ENCODE results near the gene LEP. TPM values are rescaled to one million over a fixed set of nuclear protein-coding genes. Genes with fewer than 3 reads are reported as not detected.
"Not testable (repeated sequence)": the region's sequence is repeated elsewhere in the genome, so short reads cannot be mapped to it uniquely, and the experiment has no call there.

Gene LEP
- total and polyA plus RNA-seq, 4 donors = 0.05 to 0.97 (median 0.45) TPM; not detected in 1

DNA sequence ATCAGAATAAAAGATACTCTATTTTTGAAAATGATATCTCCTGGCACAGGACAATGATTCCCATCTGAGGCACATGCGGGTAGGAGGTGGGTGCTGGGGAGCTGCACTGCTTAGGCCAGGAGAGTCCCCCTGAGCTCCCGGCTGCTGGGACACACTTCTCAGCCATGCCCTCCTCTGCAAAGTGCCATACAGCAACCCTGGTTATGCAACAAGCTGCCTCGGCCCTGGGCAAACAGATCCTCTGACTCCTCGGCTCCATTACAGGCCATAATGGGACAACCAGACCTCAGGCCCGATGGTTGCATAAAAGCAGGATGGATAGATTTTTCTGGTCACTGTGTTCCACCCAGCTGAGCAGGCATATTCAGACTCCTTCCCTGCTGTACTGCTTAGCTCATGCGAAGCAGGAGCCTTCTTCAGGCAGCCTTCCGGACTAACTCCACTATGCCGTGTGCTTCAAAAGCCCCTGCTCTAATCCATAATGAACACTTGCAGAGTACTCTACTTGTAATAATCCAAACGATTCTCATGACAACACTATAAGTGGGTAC lies 6.5 kb upstream of the LEP start:
- Histone ChIP-seq H3K4me1 (ENCODE audit: control insufficient read depth in 1 of 2, insufficient read depth in 2 of 2, low read length in 2 of 2) (no peaks in the 10 kb centered on the region), H3K27ac (ENCODE audit: low read depth in 1 of 2, low read length in 2 of 2) (no peak overlapping the region), H3K9me3 (ENCODE audit: control insufficient read depth, low read length) (peaks cover 3% of the 10 kb centered on the region), H3K4me3 (ENCODE audit: low read length in 2 of 2) (no peak overlapping the region), H3K27me3 (ENCODE audit: control insufficient read depth in 1 of 2, insufficient read depth in 2 of 2, low read length in 1 of 2) (no peaks in the 10 kb centered on the region), H3K36me3 (ENCODE audit: control insufficient read depth in 1 of 2, insufficient read depth in 2 of 2, low read length in 1 of 2) (no peaks in the 10 kb centered on the region)
- no peak for ATAC-seq (ENCODE audit: low FRiP score)
- intact Hi-C loops (cut with DNase I) = no loop called here
- DNase-seq = no peak
- 82 to 83% methylated on average over 9 of the region's 9 CpGs for WGBS, 2 donors

GRCh38 chr7:128235471-128235870 lies 5.6 kb upstream of the LEP start:
- H3K9me3 ChIP-seq (ENCODE audit: control insufficient read depth, low read length) = peaks cover 7% of the 10 kb centered on the region
- H3K27ac ChIP-seq (ENCODE audit: low read depth in 1 of 2, low read length in 2 of 2) = no peak overlapping the region
- no peaks in the 10 kb centered on the region for H3K27me3 ChIP-seq (ENCODE audit: control insufficient read depth in 1 of 2, insufficient read depth in 2 of 2, low read length in 1 of 2)
- ATAC-seq (ENCODE audit: low FRiP score) (no peak), DNase-seq (no peak)
- no peaks in the 10 kb centered on the region for H3K4me1 ChIP-seq (ENCODE audit: control insufficient read depth in 1 of 2, insufficient read depth in 2 of 2, low read length in 2 of 2)
- H3K4me3 ChIP-seq (ENCODE audit: low read length in 2 of 2) = no peak overlapping the region
- 59 to 61% methylated on average over 7 of the region's 7 CpGs for WGBS, 2 donors
- intact Hi-C loops (cut with DNase I) = no loop called here
- no peaks in the 10 kb centered on the region for H3K36me3 ChIP-seq (ENCODE audit: control insufficient read depth in 1 of 2, insufficient read depth in 2 of 2, low read length in 1 of 2)

DNA sequence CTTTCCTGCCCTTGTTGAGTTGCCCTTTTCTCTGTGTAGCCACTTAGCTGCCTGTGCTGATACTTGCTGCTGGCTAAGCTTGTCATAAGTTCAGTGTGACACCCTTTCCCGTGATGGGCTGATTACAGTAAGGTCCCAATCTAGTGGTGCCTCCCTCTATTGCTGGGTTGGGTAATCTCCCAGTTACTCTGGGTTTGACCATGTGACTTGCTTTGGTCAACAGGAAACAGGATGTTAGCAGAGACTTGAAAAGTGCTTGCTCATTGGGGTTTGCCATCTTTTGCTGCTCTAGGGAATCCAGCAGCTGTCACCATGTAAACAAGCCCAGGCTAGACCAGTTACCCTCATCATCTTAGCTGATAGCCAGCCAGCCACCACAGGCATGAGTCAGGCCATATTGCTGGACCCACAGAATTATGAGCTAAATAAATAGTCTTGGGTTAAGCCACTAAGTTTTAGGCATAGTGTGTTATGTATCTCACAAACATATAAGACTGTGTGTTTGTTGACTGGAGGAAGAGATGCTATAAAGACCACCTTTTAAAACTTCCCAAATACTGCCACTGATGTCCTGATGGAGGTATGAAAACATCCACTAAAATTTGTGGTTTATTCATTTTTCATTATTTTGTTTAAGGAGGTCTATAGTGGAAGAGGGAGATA lies 4.0 kb upstream of the LEP start:
- no peaks in the 10 kb centered on the region for H3K36me3 ChIP-seq (ENCODE audit: control insufficient read depth in 1 of 2, insufficient read depth in 2 of 2, low read length in 1 of 2)
- no peak overlapping the region for H3K27ac ChIP-seq (ENCODE audit: low read depth in 1 of 2, low read length in 2 of 2)
- H3K4me3 ChIP-seq (ENCODE audit: low read length in 2 of 2) = no peak overlapping the region
- H3K4me1 ChIP-seq (ENCODE audit: control insufficient read depth in 1 of 2, insufficient read depth in 2 of 2, low read length in 2 of 2) = no peaks in the 10 kb centered on the region
- H3K9me3 ChIP-seq (ENCODE audit: control insufficient read depth, low read length) = peaks cover 8% of the 10 kb centered on the region
- peak; percentile 33 for ATAC-seq (ENCODE audit: low FRiP score)
- DNase-seq = no peak
- intact Hi-C loops (cut with DNase I) = no loop called here
- H3K27me3 ChIP-seq (ENCODE audit: control insufficient read depth in 1 of 2, insufficient read depth in 2 of 2, low read length in 1 of 2) = no peaks in the 10 kb centered on the region
- WGBS, 2 donors = 60 to 68% methylated on average over 1 of the region's 1 CpG

DNA sequence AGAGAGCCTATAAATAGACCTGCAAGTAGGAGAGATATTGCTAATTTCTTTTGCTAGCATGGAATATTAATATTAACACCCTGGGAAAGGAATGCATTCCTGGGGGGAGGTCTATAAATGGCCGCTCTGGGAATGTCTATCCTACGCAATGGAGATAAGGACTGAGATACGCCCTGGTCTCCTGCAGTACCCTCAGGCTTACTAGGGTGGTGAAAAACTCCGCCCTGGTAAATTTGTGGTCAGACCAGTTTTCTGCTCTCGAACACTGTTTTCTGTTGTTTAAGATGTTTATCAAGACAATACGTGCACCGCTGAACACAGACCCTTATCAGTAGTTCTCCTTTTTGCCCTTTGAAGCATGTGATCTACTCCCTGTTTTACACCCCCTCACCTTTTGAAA lies 1.9 kb upstream of the LEP start:
- H3K27ac ChIP-seq (ENCODE audit: low read depth in 1 of 2, low read length in 2 of 2); H3K36me3 ChIP-seq (ENCODE audit: control insufficient read depth in 1 of 2, insufficient read depth in 2 of 2, low read length in 1 of 2); H3K4me3 ChIP-seq (ENCODE audit: low read length in 2 of 2); H3K4me1 ChIP-seq (ENCODE audit: control insufficient read depth in 1 of 2, insufficient read depth in 2 of 2, low read length in 2 of 2); intact Hi-C loops (cut with DNase I); DNase-seq; H3K9me3 ChIP-seq (ENCODE audit: control insufficient read depth, low read length); H3K27me3 ChIP-seq (ENCODE audit: control insufficient read depth in 1 of 2, insufficient read depth in 2 of 2, low read length in 1 of 2); ATAC-seq (ENCODE audit: low FRiP score): not testable (repeated sequence)
- 82 to 87% methylated on average over 7 of the region's 7 CpGs for WGBS, 2 donors

DNA sequence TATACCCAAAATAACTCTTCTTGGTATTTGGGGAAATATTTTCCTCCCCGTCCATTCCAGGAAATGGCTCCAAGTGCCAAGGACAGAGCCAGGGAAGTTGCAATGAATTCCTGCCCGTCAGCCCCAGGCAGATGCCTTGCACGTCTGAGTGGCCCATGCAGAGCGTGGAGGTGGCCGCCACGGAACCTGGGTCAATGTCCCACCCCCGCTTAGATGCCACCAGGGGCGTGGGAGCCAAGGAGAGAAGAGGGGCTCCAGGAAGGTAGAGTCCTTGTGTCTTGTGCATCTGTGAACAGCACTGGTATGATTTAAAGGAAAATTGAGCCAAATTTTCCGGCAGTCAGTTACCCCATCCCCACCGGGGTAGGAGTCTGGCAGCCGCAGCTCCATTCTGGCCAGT lies 1.6 kb downstream of the LEP start:
- no peak for ATAC-seq (ENCODE audit: low FRiP score)
- Histone ChIP-seq H3K9me3 (ENCODE audit: control insufficient read depth, low read length) (peaks cover 8% of the 10 kb centered on the region), H3K36me3 (ENCODE audit: control insufficient read depth in 1 of 2, insufficient read depth in 2 of 2, low read length in 1 of 2) (no peaks in the 10 kb centered on the region), H3K4me3 (ENCODE audit: low read length in 2 of 2) (no peak overlapping the region), H3K27ac (ENCODE audit: low read depth in 1 of 2, low read length in 2 of 2) (no peak overlapping the region), H3K4me1 (ENCODE audit: control insufficient read depth in 1 of 2, insufficient read depth in 2 of 2, low read length in 2 of 2) (no peaks in the 10 kb centered on the region), H3K27me3 (ENCODE audit: control insufficient read depth in 1 of 2, insufficient read depth in 2 of 2, low read length in 1 of 2) (no peaks in the 10 kb centered on the region)
- intact Hi-C loops (cut with DNase I) = no loop called here
- WGBS, 2 donors = 67 to 70% methylated on average over 11 of the region's 11 CpGs
- no peak for DNase-seq

DNA sequence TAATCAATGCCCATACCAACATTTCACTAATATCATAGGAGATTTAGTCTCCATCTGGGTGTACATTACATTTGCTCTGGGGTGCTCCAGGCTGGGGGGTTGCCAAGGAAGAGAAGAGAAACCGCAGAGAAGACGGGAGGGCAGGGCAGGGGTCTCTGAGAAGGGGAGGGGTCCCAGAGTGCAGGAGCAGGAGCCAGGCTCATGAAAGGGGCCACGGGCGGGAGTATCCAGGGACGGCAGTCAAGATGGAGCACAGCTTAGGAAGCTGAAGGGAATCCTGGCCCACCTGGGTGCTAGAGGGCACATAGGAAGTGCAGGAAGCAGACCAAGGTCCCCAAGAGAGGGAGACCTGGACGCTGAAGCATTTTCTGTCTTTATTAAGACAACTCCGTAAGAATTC lies 2.2 kb downstream of the LEP start:
- intact Hi-C loops (cut with DNase I) = no loop called here
- Histone ChIP-seq H3K4me1 (ENCODE audit: control insufficient read depth in 1 of 2, insufficient read depth in 2 of 2, low read length in 2 of 2) (no peaks in the 10 kb centered on the region), H3K27ac (ENCODE audit: low read depth in 1 of 2, low read length in 2 of 2) (no peak overlapping the region), H3K9me3 (ENCODE audit: control insufficient read depth, low read length) (peaks cover 6% of the 10 kb centered on the region), H3K27me3 (ENCODE audit: control insufficient read depth in 1 of 2, insufficient read depth in 2 of 2, low read length in 1 of 2) (no peaks in the 10 kb centered on the region), H3K4me3 (ENCODE audit: low read length in 2 of 2) (no peak overlapping the region), H3K36me3 (ENCODE audit: control insufficient read depth in 1 of 2, insufficient read depth in 2 of 2, low read length in 1 of 2) (no peaks in the 10 kb centered on the region)
- DNase-seq = no peak
- no peak for ATAC-seq (ENCODE audit: low FRiP score)
- WGBS, 2 donors = 79 to 85% methylated on average over 7 of the region's 7 CpGs

DNA sequence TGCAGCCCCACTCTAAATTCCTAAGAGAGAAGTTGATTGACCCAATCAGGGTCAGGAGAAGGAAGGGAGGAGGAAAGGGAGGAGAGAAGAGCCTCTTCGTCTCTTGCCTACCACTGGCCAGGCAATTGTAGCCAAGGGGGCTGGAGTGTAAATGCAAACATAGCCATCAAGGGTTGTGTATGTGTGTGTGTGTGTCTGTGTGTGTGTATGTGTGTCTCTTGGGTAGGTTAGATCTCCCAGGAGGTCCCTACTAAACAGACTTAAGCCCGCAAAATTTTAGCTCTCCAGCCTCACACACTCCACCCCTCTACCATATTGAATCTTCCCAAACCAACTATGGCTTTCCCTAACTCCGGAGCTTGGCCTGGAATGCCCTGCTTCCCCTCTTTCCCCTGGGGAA lies 3.8 kb downstream of the LEP start:
- intact Hi-C loops (cut with DNase I) = no loop called here
- DNase-seq = no peak
- no peak overlapping the region for H3K4me3 ChIP-seq (ENCODE audit: low read length in 2 of 2)
- no peak for ATAC-seq (ENCODE audit: low FRiP score)
- 73 to 79% methylated on average over 3 of the region's 3 CpGs for WGBS, 2 donors
- H3K4me1 ChIP-seq (ENCODE audit: control insufficient read depth in 1 of 2, insufficient read depth in 2 of 2, low read length in 2 of 2) = no peaks in the 10 kb centered on the region
- H3K27ac ChIP-seq (ENCODE audit: low read depth in 1 of 2, low read length in 2 of 2) = no peak overlapping the region
- H3K36me3 ChIP-seq (ENCODE audit: control insufficient read depth in 1 of 2, insufficient read depth in 2 of 2, low read length in 1 of 2) = no peaks in the 10 kb centered on the region
- peaks cover 6% of the 10 kb centered on the region for H3K9me3 ChIP-seq (ENCODE audit: control insufficient read depth, low read length)
- no peaks in the 10 kb centered on the region for H3K27me3 ChIP-seq (ENCODE audit: control insufficient read depth in 1 of 2, insufficient read depth in 2 of 2, low read length in 1 of 2)

DNA sequence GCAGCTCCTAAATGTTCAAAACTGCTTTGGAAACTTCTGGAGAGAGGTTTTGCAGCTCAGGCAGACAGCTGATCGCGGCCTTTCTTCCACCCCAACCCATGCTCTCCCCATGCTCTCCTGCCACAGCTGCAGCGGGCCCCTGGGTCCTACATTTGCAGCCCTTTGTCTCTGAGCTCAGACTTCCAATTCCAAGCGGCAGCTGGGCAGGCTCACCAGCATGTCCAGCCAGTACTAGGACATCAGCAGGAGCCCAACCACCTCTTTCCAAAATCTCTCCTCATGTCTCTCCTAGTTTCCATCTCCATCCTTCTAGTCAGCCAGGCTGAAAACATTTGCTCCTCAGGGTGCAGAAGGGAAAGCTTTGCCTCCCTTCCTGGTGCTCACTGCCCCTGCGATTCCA lies 6.0 kb downstream of the LEP start:
- DNase-seq (no peak), ATAC-seq (ENCODE audit: low FRiP score) (no peak)
- Histone ChIP-seq H3K4me1 (ENCODE audit: control insufficient read depth in 1 of 2, insufficient read depth in 2 of 2, low read length in 2 of 2) (no peaks in the 10 kb centered on the region), H3K36me3 (ENCODE audit: control insufficient read depth in 1 of 2, insufficient read depth in 2 of 2, low read length in 1 of 2) (no peaks in the 10 kb centered on the region), H3K27me3 (ENCODE audit: control insufficient read depth in 1 of 2, insufficient read depth in 2 of 2, low read length in 1 of 2) (no peaks in the 10 kb centered on the region), H3K4me3 (ENCODE audit: low read length in 2 of 2) (no peak overlapping the region), H3K9me3 (ENCODE audit: control insufficient read depth, low read length) (no peaks in the 10 kb centered on the region), H3K27ac (ENCODE audit: low read depth in 1 of 2, low read length in 2 of 2) (no peak overlapping the region)
- intact Hi-C loops (cut with DNase I) = no loop called here
- WGBS, 2 donors = 46 to 63% methylated on average over 5 of the region's 5 CpGs

DNA sequence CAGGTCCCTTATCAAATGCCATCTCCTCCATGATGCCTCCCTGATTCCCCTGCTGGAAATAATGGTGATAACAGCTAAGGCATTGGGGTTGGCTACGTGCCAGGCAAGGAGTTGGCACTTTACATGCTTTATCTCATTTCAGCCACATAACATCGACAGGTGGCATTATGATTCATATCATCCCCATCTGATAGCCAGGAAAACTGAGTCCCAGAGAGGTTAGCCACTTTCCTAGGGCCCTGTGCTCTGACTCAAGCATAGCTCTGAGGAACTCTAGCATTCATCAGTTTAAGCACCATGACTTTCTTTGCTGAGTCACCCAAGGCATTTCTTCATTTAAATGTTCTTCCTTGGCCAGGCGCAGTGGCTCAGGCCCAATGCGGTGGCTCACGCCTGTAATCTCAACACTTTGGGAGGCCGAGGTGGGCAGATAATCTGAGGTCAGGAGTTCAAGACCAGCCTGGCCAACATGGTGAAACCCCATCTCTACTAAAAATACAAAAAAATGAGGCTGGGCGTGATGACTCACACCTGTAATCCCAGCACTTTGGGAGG lies 6.6 kb downstream of the LEP start:
- no peak for DNase-seq
- Histone ChIP-seq H3K4me1 (ENCODE audit: control insufficient read depth in 1 of 2, insufficient read depth in 2 of 2, low read length in 2 of 2) (no peaks in the 10 kb centered on the region), H3K9me3 (ENCODE audit: control insufficient read depth, low read length) (no peaks in the 10 kb centered on the region), H3K36me3 (ENCODE audit: control insufficient read depth in 1 of 2, insufficient read depth in 2 of 2, low read length in 1 of 2) (no peaks in the 10 kb centered on the region), H3K27ac (ENCODE audit: low read depth in 1 of 2, low read length in 2 of 2) (no peak overlapping the region), H3K27me3 (ENCODE audit: control insufficient read depth in 1 of 2, insufficient read depth in 2 of 2, low read length in 1 of 2) (no peaks in the 10 kb centered on the region), H3K4me3 (ENCODE audit: low read length in 2 of 2) (no peak overlapping the region)
- WGBS, 2 donors = 77 to 79% methylated on average over 7 of the region's 7 CpGs
- intact Hi-C loops (cut with DNase I) = no loop called here
- ATAC-seq (ENCODE audit: low FRiP score) = no peak

Measured in aorta (tissue), 5 donors.